ENCODE data around the gene PLA2G5. TPM values are rescaled to one million over a fixed set of nuclear protein-coding genes. Genes with fewer than 3 reads are reported as not detected.
A peak's percentile ranks its signal among the peaks of the same experiment; 100 is the strongest.
"Not testable (repeated sequence)": the region's sequence is repeated elsewhere in the genome, so short reads cannot be mapped to it uniquely, and the experiment has no call there.

The PLA2G5 gene
- polyA plus RNA-seq, 1 experiment = not detected

DNA sequence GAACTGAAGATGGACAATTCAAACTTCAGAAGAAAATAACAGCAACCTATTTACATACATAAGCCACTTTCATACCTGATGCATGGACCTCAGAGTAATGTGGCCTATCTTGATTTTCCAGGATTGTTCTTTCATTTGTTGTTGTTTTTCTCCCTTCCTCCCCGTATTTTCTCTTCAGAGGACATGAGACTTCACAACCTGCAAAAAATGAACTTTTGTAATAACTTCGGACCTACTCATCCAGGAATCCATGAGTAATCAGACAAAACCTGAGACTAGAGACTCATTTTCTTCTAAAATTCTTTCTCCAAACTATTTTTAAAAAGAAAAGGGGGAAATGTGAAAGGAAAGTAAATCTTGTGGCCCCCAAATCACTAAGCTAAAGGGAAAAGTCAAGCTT is 17.6 kb upstream of the PLA2G5 start:
- POLR2A ChIA-PET = no interaction called here
- Histone ChIP-seq H3K27ac (ENCODE audit: low read depth, low read length) (no peak overlapping the region), H3K9me3 (ENCODE audit: control insufficient read depth, insufficient read depth, low read length) (no peaks in the 10 kb centered on the region; the same call in 1 of the 2 replicates), H3K27me3 (ENCODE audit: control insufficient read depth, insufficient read depth, low read length) (no peaks in the 10 kb centered on the region), H3K4me3 (ENCODE audit: low read depth, low read length) (no peak overlapping the region)
- DNase-seq (ENCODE audit: low read depth, low spot score) = no peak
- TF ChIP-seq, protein P1, sequence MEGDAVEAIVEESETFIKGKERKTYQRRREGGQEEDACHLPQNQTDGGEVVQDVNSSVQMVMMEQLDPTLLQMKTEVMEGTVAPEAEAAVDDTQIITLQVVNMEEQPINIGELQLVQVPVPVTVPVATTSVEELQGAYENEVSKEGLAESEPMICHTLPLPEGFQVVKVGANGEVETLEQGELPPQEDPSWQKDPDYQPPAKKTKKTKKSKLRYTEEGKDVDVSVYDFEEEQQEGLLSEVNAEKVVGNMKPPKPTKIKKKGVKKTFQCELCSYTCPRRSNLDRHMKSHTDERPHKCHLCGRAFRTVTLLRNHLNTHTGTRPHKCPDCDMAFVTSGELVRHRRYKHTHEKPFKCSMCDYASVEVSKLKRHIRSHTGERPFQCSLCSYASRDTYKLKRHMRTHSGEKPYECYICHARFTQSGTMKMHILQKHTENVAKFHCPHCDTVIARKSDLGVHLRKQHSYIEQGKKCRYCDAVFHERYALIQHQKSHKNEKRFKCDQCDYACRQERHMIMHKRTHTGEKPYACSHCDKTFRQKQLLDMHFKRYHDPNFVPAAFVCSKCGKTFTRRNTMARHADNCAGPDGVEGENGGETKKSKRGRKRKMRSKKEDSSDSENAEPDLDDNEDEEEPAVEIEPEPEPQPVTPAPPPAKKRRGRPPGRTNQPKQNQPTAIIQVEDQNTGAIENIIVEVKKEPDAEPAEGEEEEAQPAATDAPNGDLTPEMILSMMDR (IDR thresholded peaks at IDR 0.05; ENCODE audit: low read depth, low read length) = no peak
- CTCF ChIA-PET = no interaction called here

DNA sequence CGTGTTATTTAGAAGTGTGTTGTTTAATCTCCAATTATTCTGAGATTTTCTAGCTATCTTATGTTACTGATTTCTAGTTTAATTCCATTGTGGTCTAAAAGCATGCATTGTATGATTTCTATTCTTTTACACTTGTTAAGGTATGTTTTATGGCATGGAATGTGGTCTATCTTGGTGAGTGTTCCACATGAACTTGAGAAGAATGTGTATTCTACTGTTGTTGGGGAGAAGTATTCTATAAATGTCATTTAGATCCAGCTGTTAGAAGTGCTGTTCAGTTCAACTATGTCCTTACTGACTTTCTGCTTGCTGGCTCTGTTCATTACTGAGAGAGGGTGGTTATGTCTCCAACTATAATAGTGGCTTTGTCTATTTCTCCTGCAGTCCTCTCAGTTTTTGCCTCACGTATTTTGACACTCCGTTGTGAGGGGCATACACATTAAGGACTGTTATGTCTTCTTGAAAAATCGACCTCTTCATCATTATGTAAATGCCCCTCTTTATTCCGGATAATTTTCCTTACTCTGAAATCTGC is 12.0 kb upstream of the PLA2G5 start:
- Histone ChIP-seq H3K27ac (ENCODE audit: low read depth, low read length) (no peak overlapping the region), H3K9me3 (ENCODE audit: control insufficient read depth, insufficient read depth, low read length) (no peaks in the 10 kb centered on the region), H3K4me3 (ENCODE audit: low read depth, low read length) (no peak overlapping the region), H3K27me3 (ENCODE audit: control insufficient read depth, insufficient read depth, low read length) (no peaks in the 10 kb centered on the region)
- TF ChIP-seq, protein P1 (IDR thresholded peaks at IDR 0.05; ENCODE audit: low read depth, low read length) = no peak
- CTCF ChIA-PET = interaction anchor here (0.6 to 1.2 kb wide), 2 partner anchors 44 to 155 kb away, joined by 4 read pairs; no protein-coding TSS in a partner anchor
- no peak for DNase-seq (ENCODE audit: low read depth, low spot score)
- POLR2A ChIA-PET = no interaction called here

DNA sequence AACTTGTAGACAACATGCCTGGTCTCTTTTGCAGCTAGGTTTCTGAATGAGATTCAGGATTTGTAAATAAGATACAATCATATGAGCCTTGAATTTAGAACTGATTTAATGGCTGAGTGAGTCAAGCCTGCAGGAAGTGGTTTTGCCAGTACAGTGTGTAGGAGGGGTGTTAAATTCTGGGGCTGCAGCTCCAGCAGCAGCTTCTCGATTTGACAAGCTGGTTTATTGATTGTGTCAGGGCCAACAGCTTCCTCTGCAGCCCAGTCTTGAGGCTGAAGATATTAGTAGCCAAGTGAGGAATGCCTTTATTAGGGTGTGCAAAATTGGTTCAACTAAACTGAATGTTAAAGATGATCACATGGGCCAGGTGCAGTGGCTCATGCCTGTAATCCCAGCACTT is 11.5 kb upstream of the PLA2G5 start:
- TF ChIP-seq, protein P1 (IDR thresholded peaks at IDR 0.05; ENCODE audit: low read depth, low read length) = no peak
- DNase-seq (ENCODE audit: low read depth, low spot score) = peak; percentile 58
- H3K4me3 ChIP-seq (ENCODE audit: low read depth, low read length) = no peak overlapping the region
- no peaks in the 10 kb centered on the region for H3K9me3 ChIP-seq (ENCODE audit: control insufficient read depth, insufficient read depth, low read length)
- H3K27ac ChIP-seq (ENCODE audit: low read depth, low read length) = no peak overlapping the region
- ChIA-PET POLR2A (interaction anchor here (0.8 kb wide), 1 partner anchor 10 kb away, joined by 5 read pairs; no protein-coding TSS in a partner anchor), CTCF (interaction anchor here (0.6 to 1.2 kb wide), 4 partner anchors 10 to 405 kb away, joined by 3 to 5 read pairs (median 4); no protein-coding TSS in a partner anchor)
- no peaks in the 10 kb centered on the region for H3K27me3 ChIP-seq (ENCODE audit: control insufficient read depth, insufficient read depth, low read length)

DNA sequence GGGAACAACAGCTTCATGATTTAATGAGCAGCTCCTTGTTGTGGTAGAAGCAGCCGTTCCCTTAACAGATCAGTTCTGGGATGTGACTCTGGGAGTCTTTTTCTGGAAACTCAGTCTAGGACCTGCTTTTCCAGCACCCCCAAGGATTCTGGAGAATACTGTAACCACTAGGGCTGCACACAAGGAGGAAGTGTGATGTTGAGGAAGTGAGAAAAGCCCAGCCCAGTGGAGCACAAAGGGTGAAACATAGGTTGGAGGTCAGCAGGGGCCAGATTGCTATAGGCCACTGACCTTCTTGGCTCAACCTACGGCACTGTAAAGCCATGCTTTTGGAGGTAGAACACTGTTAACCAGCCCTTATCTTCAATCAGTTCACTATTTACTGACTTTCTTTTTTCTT is 10.1 kb upstream of the PLA2G5 start:
- ChIA-PET CTCF (no interaction called here), POLR2A (no interaction called here)
- TF ChIP-seq, protein P1 (IDR thresholded peaks at IDR 0.05; ENCODE audit: low read depth, low read length) = no peak
- Histone ChIP-seq H3K9me3 (ENCODE audit: control insufficient read depth, insufficient read depth, low read length) (no peaks in the 10 kb centered on the region), H3K27me3 (ENCODE audit: control insufficient read depth, insufficient read depth, low read length) (no peaks in the 10 kb centered on the region), H3K4me3 (ENCODE audit: low read depth, low read length) (no peak overlapping the region), H3K27ac (ENCODE audit: low read depth, low read length) (no peak overlapping the region)
- DNase-seq (ENCODE audit: low read depth, low spot score) = no peak

DNA sequence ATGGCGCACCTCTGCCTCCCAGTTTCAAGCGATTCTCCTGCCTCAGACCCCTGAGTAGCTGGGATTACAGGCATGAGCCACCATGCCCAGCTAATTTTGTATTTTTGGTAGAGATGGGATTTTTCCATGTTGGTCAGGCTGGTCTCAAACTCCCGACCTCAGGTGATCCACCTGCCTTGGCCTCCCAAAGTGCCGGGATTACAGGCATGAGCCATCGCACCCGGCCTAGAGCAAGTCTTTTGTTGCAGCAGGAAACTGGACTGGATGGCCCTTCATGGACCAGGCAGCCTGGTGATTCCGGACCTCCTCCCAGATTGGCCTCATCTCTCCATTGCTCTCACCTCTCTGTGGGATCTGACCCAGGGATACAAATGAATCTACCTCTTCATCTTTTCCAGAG is 9.2 kb upstream of the PLA2G5 start:
- POLR2A ChIA-PET; DNase-seq (ENCODE audit: low read depth, low spot score); H3K4me3 ChIP-seq (ENCODE audit: low read depth, low read length); CTCF ChIA-PET; H3K27me3 ChIP-seq (ENCODE audit: control insufficient read depth, insufficient read depth, low read length); H3K27ac ChIP-seq (ENCODE audit: low read depth, low read length); H3K9me3 ChIP-seq (ENCODE audit: control insufficient read depth, insufficient read depth, low read length): not testable (repeated sequence)
